Measurements from ENCODE around the gene MGAT2.
"Not testable (repeated sequence)": the region's sequence is repeated elsewhere in the genome, so short reads cannot be mapped to it uniquely, and the experiment has no call there.

The MGAT2 gene

DNA sequence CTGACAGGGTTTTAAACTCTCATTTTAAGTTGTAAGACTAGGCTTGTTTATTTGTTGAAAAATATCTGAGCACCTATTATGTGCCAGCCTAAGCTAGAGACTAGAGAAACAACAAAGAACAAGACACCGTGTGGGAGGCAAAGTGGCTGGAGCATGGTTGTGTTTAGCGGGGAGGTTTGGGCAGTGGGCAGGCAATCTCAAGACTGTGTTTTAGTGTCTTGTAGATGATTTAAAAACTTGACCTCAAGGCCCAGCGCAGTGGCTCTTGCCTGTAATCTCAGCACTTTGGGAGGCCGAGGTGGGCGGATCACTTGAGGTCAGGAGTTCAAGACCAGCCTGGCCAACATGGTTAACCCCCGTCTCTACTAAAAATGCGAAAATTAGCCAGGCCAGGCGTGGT, 7.9 kb upstream of the MGAT2 start:
- no peak for DNase-seq

GRCh38 chr14:49614196-49614595, 6.4 kb upstream of the MGAT2 start:
- DNase-seq: no peak

- no peak for DNase-seq
Observed at GRCh38 chr14:49615776-49616175, 4.8 kb upstream of the MGAT2 start.

GRCh38 chr14:49617852-49618519, 2.6 kb upstream of the MGAT2 start:
- DNase-seq: no peak

DNA sequence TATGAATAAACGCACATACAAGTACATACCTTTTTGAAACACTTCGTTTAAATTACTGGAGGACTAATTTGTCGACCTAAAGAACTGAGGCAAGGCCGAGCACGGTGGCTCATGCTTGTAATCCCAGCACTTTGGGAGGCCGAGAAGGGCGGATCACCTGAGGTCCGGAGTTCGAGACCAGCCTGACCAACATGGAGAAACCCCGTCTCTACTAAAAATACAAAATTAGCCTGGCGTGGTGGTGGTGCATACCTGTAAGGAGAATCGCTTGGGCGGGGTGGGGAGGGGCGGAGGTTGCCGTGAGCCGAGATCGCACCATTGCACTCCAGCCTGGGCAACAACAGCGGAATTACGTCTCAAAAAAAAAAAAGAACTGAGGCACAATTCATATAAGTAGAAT, 1.3 kb upstream of the MGAT2 start:
- DNase-seq: not testable (repeated sequence)

- DNase-seq: no peak
Observed at GRCh38 chr14:49619730-49620129, 869 bp upstream of the MGAT2 start.

DNA sequence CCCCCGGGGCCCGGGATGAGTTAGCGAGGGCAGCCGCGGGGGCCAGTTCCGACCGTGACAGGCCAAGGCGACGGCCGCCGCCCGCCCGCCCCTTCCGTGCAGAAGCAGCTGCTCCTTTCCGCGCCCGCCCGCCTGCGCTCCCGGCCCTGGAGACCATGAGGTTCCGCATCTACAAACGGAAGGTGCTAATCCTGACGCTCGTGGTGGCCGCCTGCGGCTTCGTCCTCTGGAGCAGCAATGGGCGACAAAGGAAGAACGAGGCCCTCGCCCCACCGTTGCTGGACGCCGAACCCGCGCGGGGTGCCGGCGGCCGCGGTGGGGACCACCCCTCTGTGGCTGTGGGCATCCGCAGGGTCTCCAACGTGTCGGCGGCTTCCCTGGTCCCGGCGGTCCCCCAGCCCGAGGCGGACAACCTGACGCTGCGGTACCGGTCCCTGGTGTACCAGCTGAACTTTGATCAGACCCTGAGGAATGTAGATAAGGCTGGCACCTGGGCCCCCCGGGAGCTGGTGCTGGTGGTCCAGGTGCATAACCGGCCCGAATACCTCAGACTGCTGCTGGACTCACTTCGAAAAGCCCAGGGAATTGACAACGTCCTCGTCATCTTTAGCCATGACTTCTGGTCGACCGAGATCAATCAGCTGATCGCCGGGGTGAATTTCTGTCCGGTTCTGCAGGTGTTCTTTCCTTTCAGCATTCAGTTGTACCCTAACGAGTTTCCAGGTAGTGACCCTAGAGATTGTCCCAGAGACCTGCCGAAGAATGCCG, 699 bp downstream of the MGAT2 start:
- DNase-seq: no peak

- DNase-seq: no peak
Observed at GRCh38 chr14:49622022-49622607, 1.5 kb downstream of the MGAT2 start.

DNA sequence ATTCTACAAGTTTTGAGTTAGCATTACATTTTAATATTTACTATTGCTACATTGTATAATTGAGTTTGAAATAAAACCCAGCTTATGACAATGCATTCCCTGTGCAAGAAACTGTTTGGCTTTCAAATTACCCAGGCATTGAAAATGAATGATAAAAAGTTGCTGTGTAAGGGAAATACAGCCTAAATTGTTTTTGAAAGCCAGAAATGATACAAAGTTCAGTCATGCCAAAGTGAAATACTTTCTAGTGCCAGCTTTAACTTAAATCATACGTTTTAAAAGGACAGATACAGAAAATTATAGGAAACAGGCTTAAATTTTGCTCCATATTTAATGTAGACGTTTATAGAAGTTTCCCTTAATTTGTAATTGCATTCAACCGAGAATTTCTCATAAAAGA, 2.8 kb downstream of the MGAT2 start:
- no peak for DNase-seq

GRCh38 chr14:49623941-49624839, 3.6 kb downstream of the MGAT2 start:
- DNase-seq: no peak

GRCh38 chr14:49633640-49634546, 13.3 kb downstream of the MGAT2 start:
- DNase-seq: peak; percentile 81

DNA sequence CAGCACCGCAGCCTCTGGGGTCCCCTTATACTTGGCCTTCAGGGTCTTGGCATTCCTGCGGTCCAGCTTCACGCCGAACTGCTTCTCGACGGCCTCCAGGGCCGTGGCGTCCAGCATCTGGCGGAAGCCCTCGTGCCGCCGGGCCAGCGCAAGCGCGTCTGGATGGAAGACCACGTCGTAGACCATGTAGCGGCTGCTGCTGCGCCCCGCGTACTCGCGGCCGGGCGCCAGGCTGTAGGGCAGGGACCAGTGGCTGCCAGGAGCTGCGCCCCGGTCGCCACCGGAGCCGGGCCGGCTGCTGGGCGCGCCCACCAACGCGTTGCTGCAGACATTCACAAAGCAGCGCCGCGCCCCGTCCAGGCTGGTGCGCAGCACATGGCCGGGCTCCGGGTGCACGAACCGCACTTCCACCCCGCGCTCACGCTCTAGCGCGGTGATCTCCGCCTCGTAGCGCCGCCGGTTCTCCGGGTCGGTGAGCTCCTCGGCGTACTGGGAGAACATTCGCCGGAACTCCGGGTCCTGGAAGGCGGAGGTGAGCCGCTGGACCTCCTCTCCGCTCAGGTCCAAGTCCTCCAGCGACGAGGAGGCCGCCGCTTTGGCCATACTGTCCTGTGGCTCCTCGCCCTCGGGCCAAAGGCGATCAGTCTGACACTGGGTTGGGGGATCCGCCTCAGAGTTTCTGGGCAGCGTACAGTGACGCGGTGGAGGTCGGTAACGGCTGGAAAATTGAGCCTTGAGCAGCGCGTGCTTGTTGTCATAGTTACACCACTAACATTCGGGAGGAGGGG, 14.1 kb downstream of the MGAT2 start, which contains the start of gene DNAAF2:
TSS of gene DNAAF2 (minus strand) at position 698 of the 788 bp plus-strand sequence. CDS start at position 603, 95 bp downstream.
- DNase-seq: no peak

DNA sequence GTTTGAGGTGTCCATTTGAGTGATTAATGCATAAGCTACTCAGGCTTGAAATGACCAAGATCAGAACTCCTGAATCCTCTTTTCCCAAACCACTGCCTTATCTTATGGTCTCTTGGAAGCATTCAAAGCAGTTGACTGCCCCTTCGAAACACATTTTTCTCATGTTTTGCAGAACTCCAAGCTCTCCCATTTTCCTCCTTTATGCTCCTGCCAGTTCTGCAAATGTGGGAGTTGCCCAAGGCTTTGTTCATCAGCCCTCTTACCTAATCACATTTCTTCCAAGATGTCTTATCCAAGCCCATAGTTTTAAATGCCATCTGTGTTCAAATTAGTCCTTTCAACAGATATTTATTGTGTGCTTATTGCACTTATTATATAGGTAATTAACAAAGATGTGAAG, 16.3 kb downstream of the MGAT2 start:
- DNase-seq: no peak

GRCh38 chr14:49637534-49638078, 17.0 kb downstream of the MGAT2 start:
- no peak for DNase-seq

GRCh38 chr14:49640540-49641417, 20.2 kb downstream of the MGAT2 start:
- no peak for DNase-seq

GRCh38 chr14:49641697-49642129, 21.1 kb downstream of the MGAT2 start:
- no peak for DNase-seq

GRCh38 chr14:49642163-49642562, 21.6 kb downstream of the MGAT2 start:
- DNase-seq: no peak

DNA sequence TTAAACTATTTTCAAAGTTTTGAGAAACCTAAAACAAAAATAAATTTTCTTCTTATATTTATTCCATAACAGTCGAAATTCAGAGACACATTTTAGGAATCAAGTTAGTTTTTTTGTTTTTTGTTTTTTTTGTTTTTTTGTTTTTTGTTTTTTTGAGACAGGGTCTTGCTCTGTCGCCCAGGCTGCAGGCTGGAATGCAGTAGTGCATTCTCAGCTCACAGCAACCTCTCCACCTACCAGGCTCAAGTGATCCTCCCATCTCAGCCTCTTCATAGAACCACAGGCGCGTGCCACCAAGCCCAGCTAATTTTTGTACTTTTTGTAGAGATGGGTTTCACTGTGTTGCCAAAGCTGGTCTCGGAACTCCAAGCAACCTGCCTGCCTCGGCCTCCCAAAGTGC, 32.9 kb downstream of the MGAT2 start:
- DNase-seq: no peak

- no peak for DNase-seq
Observed at GRCh38 chr14:49654511-49654910, 33.9 kb downstream of the MGAT2 start.

- not testable (repeated sequence) for DNase-seq
Observed at GRCh38 chr14:49657500-49657899, 36.9 kb downstream of the MGAT2 start.

All from DMS 273 treated with DMSO at 0.1 percent for 48 hours (cell line).